ENCODE results near the gene CRIM1. TPM values are rescaled to one million over a fixed set of nuclear protein-coding genes. Genes with fewer than 3 reads are reported as not detected.

CRIM1 gene
- total RNA-seq, 1 donor: 949 TPM

DNA sequence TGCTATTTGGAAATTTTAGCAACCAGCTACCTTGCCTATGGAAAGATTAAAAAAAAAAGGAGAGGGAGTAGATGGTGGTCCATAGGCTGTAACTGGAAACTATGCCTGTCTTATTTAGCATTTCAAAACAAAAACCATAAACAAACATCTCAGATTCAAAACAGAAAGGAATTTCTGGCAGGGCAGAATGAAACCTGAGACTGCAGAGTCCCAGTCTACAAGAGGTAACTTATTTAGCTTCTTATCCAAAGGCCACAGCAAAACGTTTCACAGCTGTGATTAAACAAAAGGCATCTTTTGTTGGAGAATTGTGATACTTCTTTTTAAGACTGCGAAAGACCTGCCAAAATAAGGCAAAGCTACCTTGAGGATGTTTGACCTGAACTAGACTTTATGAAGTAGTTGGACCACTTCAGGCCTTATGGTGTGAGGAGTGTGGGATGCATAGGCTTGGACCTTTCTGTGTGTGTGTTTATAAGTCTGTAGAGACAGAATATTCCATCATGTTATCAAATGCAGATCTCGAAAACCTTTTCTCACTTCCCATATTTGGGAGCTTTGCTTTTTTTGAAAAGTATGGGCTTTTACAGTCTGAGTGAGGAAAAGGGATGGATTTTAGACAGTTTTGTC is 11.0 kb downstream of the CRIM1 start:
- DNase-seq (ENCODE audit: low read depth): peak; percentile 65
- TF ChIP-seq CTCF (IDR thresholded peaks at IDR 0.05; ENCODE audit: insufficient read depth, low read depth, low read length): no peak
- no peak overlapping the region for H3K4me3 ChIP-seq (ENCODE audit: low read depth, low read length)

- DNase-seq (ENCODE audit: low read depth): no peak
- H3K4me3 ChIP-seq (ENCODE audit: low read depth, low read length): no peak overlapping the region
- TF ChIP-seq CTCF (IDR thresholded peaks at IDR 0.05; ENCODE audit: insufficient read depth, low read depth, low read length): no peak
Measured at GRCh38 chr2:36367486-36367885, 11.9 kb downstream of the CRIM1 start.

DNA sequence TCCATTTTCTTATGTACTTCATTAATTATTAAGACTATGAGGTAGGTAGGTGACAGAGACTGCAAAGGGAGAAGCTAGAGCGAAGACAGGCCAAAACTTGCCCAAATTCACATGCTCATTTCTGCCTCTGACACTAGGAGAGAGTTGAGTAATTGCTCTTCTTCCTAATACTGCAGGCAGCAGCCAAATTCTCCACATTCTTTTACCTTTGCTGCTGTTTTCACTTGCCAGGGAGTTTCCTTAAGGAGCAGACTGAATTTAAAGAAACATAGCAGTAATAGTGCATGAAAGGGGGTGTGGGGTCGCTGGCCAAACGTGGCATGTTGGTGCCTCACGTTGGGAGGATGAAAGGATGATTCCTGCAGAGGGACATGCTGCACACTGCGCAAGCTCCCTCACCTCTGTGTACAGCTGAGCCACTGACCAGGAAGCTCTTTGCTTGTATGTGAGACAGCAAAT is 12.3 kb downstream of the CRIM1 start:
- DNase-seq (ENCODE audit: low read depth): no peak
- no peak for TF ChIP-seq CTCF (IDR thresholded peaks at IDR 0.05; ENCODE audit: insufficient read depth, low read depth, low read length)

DNA sequence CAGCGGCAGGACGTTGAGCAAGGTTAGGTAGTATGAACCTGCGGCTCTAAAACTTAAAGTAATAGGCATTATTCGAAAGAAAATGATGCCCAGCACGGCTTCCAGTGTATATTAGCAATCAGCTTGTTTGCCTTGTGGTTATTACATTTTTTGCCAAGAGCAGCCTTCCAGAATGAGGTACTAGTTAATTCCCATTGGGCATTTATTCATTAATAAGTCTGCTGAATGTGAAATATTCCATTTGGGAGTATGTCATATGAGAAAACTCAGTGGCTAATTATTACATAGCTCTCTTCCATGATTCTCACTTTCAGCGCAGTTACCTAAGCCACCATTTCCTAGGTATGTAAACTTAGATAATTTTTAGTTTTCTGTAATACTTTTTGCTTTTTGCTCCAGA is 12.9 kb downstream of the CRIM1 start:
- no peak for DNase-seq (ENCODE audit: low read depth)
- no peak for TF ChIP-seq CTCF (IDR thresholded peaks at IDR 0.05; ENCODE audit: insufficient read depth, low read depth, low read length)
- no peak overlapping the region for H3K4me3 ChIP-seq (ENCODE audit: low read depth, low read length)

More for the DNA sequence above, 12.3 kb downstream of the CRIM1 start:
- no peak overlapping the region for H3K4me3 ChIP-seq (ENCODE audit: low read depth, low read length)

DNA sequence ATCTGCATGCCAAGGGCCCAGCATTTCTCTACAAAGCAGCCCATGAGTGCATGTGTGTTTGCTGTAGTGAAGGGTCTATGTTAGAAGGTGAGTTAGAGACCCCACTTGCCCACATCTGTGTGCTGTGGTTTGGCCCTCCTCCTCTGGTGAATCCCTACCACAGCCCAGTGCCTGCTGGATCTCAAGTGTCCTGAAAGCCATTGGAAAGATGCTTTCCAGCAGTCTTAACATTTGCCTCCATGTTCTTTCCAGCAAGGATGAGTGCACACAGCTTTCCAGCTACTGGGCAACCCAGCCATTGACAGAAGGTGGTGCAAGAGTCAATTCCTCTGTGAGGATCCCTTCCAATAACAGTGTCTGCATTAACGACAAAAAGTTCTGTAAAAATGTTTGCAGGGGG is 13.6 kb downstream of the CRIM1 start:
- TF ChIP-seq CTCF (IDR thresholded peaks at IDR 0.05; ENCODE audit: insufficient read depth, low read depth, low read length): no peak
- H3K4me3 ChIP-seq (ENCODE audit: low read depth, low read length): no peak overlapping the region
- no peak for DNase-seq (ENCODE audit: low read depth)

GRCh38 chr2:36369716-36370115 is 14.1 kb downstream of the CRIM1 start:
- TF ChIP-seq CTCF (IDR thresholded peaks at IDR 0.05; ENCODE audit: insufficient read depth, low read depth, low read length): no peak
- no peak for DNase-seq (ENCODE audit: low read depth)
- no peak overlapping the region for H3K4me3 ChIP-seq (ENCODE audit: low read depth, low read length)

DNA sequence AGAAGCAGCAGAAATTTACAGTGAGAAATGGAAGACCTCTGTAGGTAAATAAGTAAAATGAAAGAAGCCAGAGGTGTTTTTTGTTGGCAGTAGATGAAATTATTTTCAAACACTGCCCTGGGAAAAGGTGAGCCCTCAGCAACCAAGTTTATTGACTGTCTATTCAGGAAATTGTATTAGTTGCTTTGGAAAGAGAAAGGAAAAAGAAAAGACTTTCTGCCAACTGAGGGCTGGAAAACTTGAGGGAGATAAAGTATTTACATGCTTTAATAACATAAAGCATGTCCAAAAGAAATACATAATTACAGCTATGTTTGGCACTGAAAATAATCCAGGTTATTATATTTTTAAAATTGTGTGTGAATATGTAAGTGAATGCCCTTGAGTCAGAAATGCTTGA is 14.7 kb downstream of the CRIM1 start:
- no peak for TF ChIP-seq CTCF (IDR thresholded peaks at IDR 0.05; ENCODE audit: insufficient read depth, low read depth, low read length)
- no peak overlapping the region for H3K4me3 ChIP-seq (ENCODE audit: low read depth, low read length)
- no peak for DNase-seq (ENCODE audit: low read depth)

Measured in fibroblast of villous mesenchyme (primary cell).